K562 (cell line): Measurements from ENCODE around the gene LEPR. TPM values are rescaled to one million over a fixed set of nuclear protein-coding genes. Genes with fewer than 3 reads are reported as not detected.
A peak's percentile ranks its signal among the peaks of the same experiment; 100 is the strongest.

ENCODE experiments used
- DMBX1 ChIP-seq: fragments of 250-450 bp; sonication (Bioruptor Pico); IDR thresholded peaks from 2 replicates; pipeline ENCODE4 v1.8.0; 2022; ENCODE audit warnings: inconsistent platforms, mild to moderate bottlenecking, moderate library complexity, borderline replicate concordance
- MGA ChIP-seq: fragments of 450-650 bp; IDR thresholded peaks from 2 replicates; pipeline ENCODE4 v1.6.1; 2016; ENCODE audit warnings: mild to moderate bottlenecking, moderate library complexity
- NFATC3 ChIP-seq: fragments of 450-650 bp; IDR thresholded peaks from 2 replicates; pipeline ENCODE4 v1.6.1; 2017; ENCODE audit warnings: mild to moderate bottlenecking
- PHF21A ChIP-seq: fragments of 450-650 bp; IDR thresholded peaks from 2 replicates; pipeline ENCODE4 v1.6.1; 2017; ENCODE audit warnings: low read depth, borderline replicate concordance
- POLR2G ChIP-seq: fragments of 200-400 bp; formaldehyde crosslinking; IDR thresholded peaks from 2 replicates; pipeline ENCODE4 v1.6.1; 2017; ENCODE audit warnings: low read depth, mild to moderate bottlenecking, antibody characterized with exemption, low read length, moderate library complexity
- UBTF ChIP-seq, 2 experiments: IDR thresholded peaks; 2 replicates each; pipeline ENCODE4 v1.6.1; 2012; ENCODE audit warnings: improper control_type of control experiment in 2 of 2, low read depth in 2 of 2, low read length in 2 of 2, borderline replicate concordance in 1 of 2
- ZBTB34 ChIP-seq: fragments of 250-450 bp; sonication (Bioruptor Pico); IDR thresholded peaks from 2 replicates; pipeline ENCODE4 v1.8.0; 2021; ENCODE audit warnings: mild to moderate bottlenecking, moderate library complexity
- ZNF263 ChIP-seq: sonication (generic); formaldehyde crosslinking; IDR thresholded peaks from 2 replicates; pipeline ENCODE4 v1.8.0; 2022; ENCODE audit warnings: mild to moderate bottlenecking, missing genetic modification reagents, borderline replicate concordance
- ZNF316 ChIP-seq: fragments of 450-650 bp; IDR thresholded peaks from 2 replicates; pipeline ENCODE4 v1.6.1; 2016
- ZNF41 ChIP-seq: fragments of 250-450 bp; sonication (Bioruptor Pico); conservative IDR thresholded peaks from 2 replicates; pipeline ENCODE4 v1.4.0; 2020; ENCODE audit warnings: mild to moderate bottlenecking
- ZNF644 ChIP-seq: fragments of 200-800 bp; sonication (Bioruptor generic); IDR thresholded peaks from 2 replicates; pipeline ENCODE4 v1.6.1; 2016; ENCODE audit warnings: low read depth, missing genetic modification characterization, missing compliant biosample characterization
- polyA plus RNA-seq, 8 experiments: library from polyadenylated mRNA; depleted of rRNA in 4 of 8; stranded (reverse) in 5 of 8; unstranded in 3 of 8; fragments of >200 nt; fragmentation: Nextera tagmentation in 2 of 8; fragmentation: Illumina TruSeq in 1 of 8; extraction: Ambion mirVana in 2 of 8; extraction: Trizol in 1 of 8; gene quantifications; 2 replicates each; pipeline versions ENCODE4 v1.2.1 to v1.2.3, GENCODE V29; 2011 to 2014; ENCODE audit warnings: inconsistent platforms in 1 of 8, missing spikeins in 1 of 8
- total RNA-seq, 7 experiments: library from RNA; depleted of rRNA in 6 of 7; stranded (reverse); fragments of >200 nt in 6 of 7; fragmentation: Illumina TruSeq in 2 of 7; extraction: Trizol in 2 of 7; gene quantifications; 2 replicates each; pipeline versions ENCODE4 v1.2.1 to v1.2.3, GENCODE V29; 2011 to 2021; ENCODE audit warnings: low replicate concordance in 1 of 7

Gene LEPR
- total and polyA plus RNA-seq, 9 of the 15 experiments (the other 6 are each of a cell fraction or from before 2014, with no cell fraction given) = 12.2 to 111 (median 43.1) TPM

GRCh38 chr1:65422241-65423203 lies 2.1 kb downstream of the LEPR start (continued):
- TF ChIP-seq UBTF (IDR thresholded peaks at IDR 0.05; ENCODE audit: borderline replicate concordance in 1 of 2, low read depth in 2 of 2, low read length in 2 of 2) (no peak), DMBX1 (CRISPR knock-in tag) (no peak), ZNF263 (CRISPR knock-in tag) (0 out of 2 replicates have a peak, but pooled peaks have one; percentile 25), ZNF41 (CRISPR knock-in tag) (no peak), POLR2G (no peak), PHF21A (no peak), NFATC3 (no peak), ZNF316 (no peak), ZNF644 (no peak), MGA (peak; percentile 57; the same call in 1 of the 2 replicates), ZBTB34 (CRISPR knock-in tag) (no peak)
